Sigmoid colon (tissue), 7 donors: Measurements from ENCODE around the gene PARP15. TPM values are rescaled to one million over a fixed set of nuclear protein-coding genes. Genes with fewer than 3 reads are reported as not detected.
A peak's percentile ranks its signal among the peaks of the same experiment; 100 is the strongest.
"Not testable (repeated sequence)": the region's sequence is repeated elsewhere in the genome, so short reads cannot be mapped to it uniquely, and the experiment has no call there.

ENCODE experiments used
- DNase-seq: peaks from one replicate; pipeline ENCODE4 v3.0.0-alpha.2; 2019
- H3K27ac ChIP-seq, 4 donors: fragments of 200-600 bp; sonication (generic); one replicate each; pipeline ENCODE4 v1.5.1; 2016 to 2019; ENCODE audit warnings: mild to moderate bottlenecking in 1 of 4
- H3K27me3 ChIP-seq, 3 donors: fragments of 200-600 bp; sonication (generic); one replicate each; pipeline ENCODE4 v1.5.1; 2019; ENCODE audit warnings: mild to moderate bottlenecking in 1 of 3
- H3K36me3 ChIP-seq, 4 donors: fragments of 200-600 bp; sonication (generic); one replicate each; pipeline ENCODE4 v1.5.1; 2016 to 2019
- H3K4me1 ChIP-seq, 4 donors: fragments of 200-600 bp; sonication (generic); one replicate each; pipeline ENCODE4 v1.5.1; 2017 to 2019
- H3K4me3 ChIP-seq, 4 donors: fragments of 200-600 bp; sonication (generic); one replicate each; pipeline ENCODE4 v1.5.1; 2017 to 2019; ENCODE audit warnings: mild to moderate bottlenecking in 2 of 4, moderate library complexity in 1 of 4
- H3K9me3 ChIP-seq, 4 donors: fragments of 200-600 bp in 3 of 4; sonication (generic) in 3 of 4; one replicate each; pipeline versions ENCODE4 v1.5.1 to v1.6.1; 2013 to 2019
- CTCF ChIP-seq, 4 experiments: fragments of 450-650 bp in 3 of 4; fragments of 200-600 bp in 1 of 4; IDR thresholded peaks; one replicate each; pipeline ENCODE4 v1.5.1; 2016 to 2019; ENCODE audit warnings: antibody characterized with exemption in 4 of 4, mild to moderate bottlenecking in 3 of 4, moderate library complexity in 2 of 4
- EP300 ChIP-seq, 4 donors: sonication (generic); formaldehyde crosslinking; IDR thresholded peaks; one replicate each; pipeline ENCODE4 v1.6.1; 2017; ENCODE audit warnings: antibody characterized with exemption in 4 of 4
- POLR2A ChIP-seq, 2 donors: fragments of 450-650 bp; IDR thresholded peaks; one replicate each; pipeline ENCODE4 v1.6.1; 2016; ENCODE audit warnings: antibody characterized with exemption in 2 of 2, mild to moderate bottlenecking in 2 of 2, moderate library complexity in 2 of 2
- POLR2AphosphoS5 ChIP-seq, 4 donors: sonication (generic); formaldehyde crosslinking; IDR thresholded peaks; one replicate each; pipeline ENCODE4 v1.6.1; 2017; ENCODE audit warnings: antibody characterized with exemption in 4 of 4
- WGBS, 2 donors: extraction: QIAGEN DNeasy Blood & Tissue Kit; methylation state at CpG; one replicate each; pipeline ENCODE4 v1.1.7; 2013; 5-methylcytosine and 5-hydroxymethylcytosine counted together
- intact Hi-C: fragments of 100-400 bp; cut with DNase I; formaldehyde crosslinking; loops from one replicate; pipeline ENCODE4 v1.15.1; 2023
- polyA plus RNA-seq, 3 donors: library from polyadenylated mRNA; stranded (reverse); fragments of 200-250 nt; gene quantifications; one replicate each; pipeline ENCODE4 v1.2.3, GENCODE V29; 2013
- total RNA-seq, 4 donors: library from RNA; depleted of rRNA; stranded (reverse); fragments of >200 nt; gene quantifications; one replicate each; pipeline ENCODE4 v1.1.0, GENCODE V29; 2016
- donor health status: healthy with polysubstance abuse.
- donor health status: Bipolar disorder and iron deficiency.
- donor health status: healthy.

Gene PARP15
- total and polyA plus RNA-seq, 7 donors: 1.1 to 16.8 (median 2.9) TPM; not detected in 1

DNA sequence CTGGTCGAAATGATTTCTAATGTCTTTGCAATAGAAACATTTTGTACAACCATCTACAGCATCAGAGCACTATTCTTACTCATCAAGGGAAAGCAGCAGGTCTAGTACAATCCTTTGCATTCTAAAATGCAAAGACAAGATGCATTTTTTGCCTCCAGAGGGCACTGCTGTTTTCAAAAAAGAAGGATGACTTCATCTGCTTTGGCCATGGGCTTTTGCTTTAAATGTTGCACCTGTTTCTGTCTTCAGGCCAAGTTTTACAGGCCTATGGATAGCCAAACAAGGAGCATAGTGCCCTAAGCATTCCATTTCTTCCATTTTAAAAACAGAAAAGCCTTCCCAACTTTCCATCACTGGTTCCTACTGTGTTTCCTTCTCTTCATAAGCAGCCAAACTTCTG, 16.8 kb upstream of the PARP15 start:
- Histone ChIP-seq H3K4me3 (no peak overlapping the region), H3K9me3 (no peaks in the 10 kb centered on the region), H3K4me1 (peaks cover 0 to 47% (median 31%) of the 10 kb centered on the region in 4 donors), H3K36me3 (peaks cover 11 to 41% (median 20%) of the 10 kb centered on the region in 4 donors), H3K27me3 (no peaks in the 10 kb centered on the region), H3K27ac (peak overlapping the region in 2 of 4 donors; percentile 36 to 52)
- intact Hi-C loops: loop anchor here (2.0 to 10.0 kb wide), 4 partner anchors 48 to 234 kb away; partner anchors contain the start of genes HSPBAP1, KPNA1, SLC49A4 and WDR5B
- TF ChIP-seq CTCF (IDR thresholded peaks at IDR 0.05): peak; percentile 27 to 47 (median 42)
- TF ChIP-seq POLR2A (IDR thresholded peaks at IDR 0.05): no peak
- TF ChIP-seq POLR2AphosphoS5 (IDR thresholded peaks at IDR 0.05): no peak
- WGBS, 2 donors: 76 to 80% methylated on average over 1 of the region's 1 CpG
- DNase-seq: no peak

- peak overlapping the region; percentile 69 to 81 (median 74) for H3K4me3 ChIP-seq
- no peak for DNase-seq
- TF ChIP-seq CTCF (IDR thresholded peaks at IDR 0.05) (no peak), EP300 (IDR thresholded peaks at IDR 0.05) (no peak)
- peaks cover 3 to 44% (median 12%) of the 10 kb centered on the region in 4 donors for H3K36me3 ChIP-seq
- WGBS, 2 donors: 60% methylated on average over 5 of the region's 5 CpGs
- H3K27ac ChIP-seq: peak overlapping the region; percentile 90 to 95 (median 92)
- peaks cover 0 to 53% (median 34%) of the 10 kb centered on the region in 4 donors for H3K4me1 ChIP-seq
- no peaks in the 10 kb centered on the region for H3K9me3 ChIP-seq
- intact Hi-C loops: loop anchor here (5.0 to 10.0 kb wide), 3 partner anchors 51 to 232 kb away; partner anchors contain the start of genes HSPBAP1, KPNA1, SLC49A4 and WDR5B
- H3K27me3 ChIP-seq: no peaks in the 10 kb centered on the region
Measured at GRCh38 chr3:122562923-122563716, 14.3 kb upstream of the PARP15 start.

GRCh38 chr3:122563717-122564025, 13.8 kb upstream of the PARP15 start:
- peak overlapping the region; percentile 90 to 95 (median 92) for H3K27ac ChIP-seq
- no peaks in the 10 kb centered on the region for H3K9me3 ChIP-seq
- peaks cover 0 to 58% (median 39%) of the 10 kb centered on the region in 4 donors for H3K4me1 ChIP-seq
- peaks cover 0 to 44% (median 7%) of the 10 kb centered on the region in 4 donors for H3K36me3 ChIP-seq
- H3K27me3 ChIP-seq: no peaks in the 10 kb centered on the region
- intact Hi-C loops: loop anchor here (1.0 to 10.0 kb wide), 4 partner anchors 51 to 231 kb away; partner anchors contain the start of genes HSPBAP1, KPNA1, SLC49A4 and WDR5B
- H3K4me3 ChIP-seq: peak overlapping the region; percentile 69 to 81 (median 74)
- TF ChIP-seq CTCF (IDR thresholded peaks at IDR 0.05) (no peak), POLR2AphosphoS5 (IDR thresholded peaks at IDR 0.05) (no peak), EP300 (IDR thresholded peaks at IDR 0.05) (no peak), POLR2A (IDR thresholded peaks at IDR 0.05) (no peak)
- whole genome bisulfite sequencing, 2 donors: 15 to 30% methylated on average over 5 of the region's 5 CpGs
- DNase-seq: no peak

GRCh38 chr3:122564155-122564912, 13.1 kb upstream of the PARP15 start, which contains the start of the genes DTX3L and PARP9:
TSS of gene DTX3L (plus strand) at chr3:122564338. CDS start at chr3:122564427, 89 bp downstream.
TSS of gene PARP9 (minus strand) at chr3:122564300. CDS start at chr3:122559620, 4,680 bp downstream.
- peak within 1 kb of the TSS; percentile 90 to 95 (median 92) for H3K27ac ChIP-seq
- DNase-seq: peak; percentile 93
- no peak for TF ChIP-seq CTCF (IDR thresholded peaks at IDR 0.05)
- TF ChIP-seq POLR2A (IDR thresholded peaks at IDR 0.05): peak; percentile 52 to 62
- peak; percentile 62 to 91 (median 88) for TF ChIP-seq POLR2AphosphoS5 (IDR thresholded peaks at IDR 0.05)
- peaks cover 0 to 38% (median 6%) of the 10 kb centered on the region in 4 donors for H3K36me3 ChIP-seq
- no peaks in the 10 kb centered on the region for H3K9me3 ChIP-seq
- WGBS, 2 donors: 1% methylated on average over 56 of the region's 56 CpGs
- H3K4me3 ChIP-seq: peak within 1 kb of the TSS; percentile 69 to 81 (median 74)
- H3K27me3 ChIP-seq: no peaks in the 10 kb centered on the region
- intact Hi-C loops: loop anchor here (1.0 to 10.0 kb wide), 4 partner anchors 52 to 230 kb away; partner anchors contain the start of genes HSPBAP1, KPNA1, SLC49A4 and WDR5B
- H3K4me1 ChIP-seq: peaks cover 0 to 65% (median 45%) of the 10 kb centered on the region in 4 donors

- H3K27ac ChIP-seq: peak overlapping the region; percentile 62 to 93 (median 80)
- H3K27me3 ChIP-seq, DNase-seq, H3K9me3 ChIP-seq, H3K4me3 ChIP-seq: not testable (repeated sequence)
- peaks cover 0 to 60% (median 16%) of the 10 kb centered on the region in 4 donors for H3K36me3 ChIP-seq
- intact Hi-C loops: loop anchor here (10.0 kb wide), 1 partner anchor 227 kb away; the partner anchor contains the start of genes HSPBAP1 and SLC49A4
- 92 to 95% methylated on average over 7 of the region's 7 CpGs for WGBS, 2 donors
- H3K4me1 ChIP-seq: peaks cover 0 to 57% (median 31%) of the 10 kb centered on the region in 4 donors
Measured at GRCh38 chr3:122568131-122568530, 9.3 kb upstream of the PARP15 start.
